Adrenal gland (tissue), 12 donors: Measurements from ENCODE around the gene DMD. TPM values are rescaled to one million over a fixed set of nuclear protein-coding genes. Genes with fewer than 3 reads are reported as not detected.

ENCODE experiments used
- DNase-seq, 7 donors: peaks; one replicate each; pipeline ENCODE4 v3.0.0-alpha.2; 2019 to 2020
- H3K27ac ChIP-seq, 5 donors: fragments of 200-600 bp; sonication (generic) in 4 of 5; 1 replicate in 3 of 5; 2 replicates in 2 of 5; pipeline versions ENCODE4 v1.5.1 to v1.8.0; 2016 to 2020; ENCODE audit warnings: mild to moderate bottlenecking in 1 of 5
- H3K27me3 ChIP-seq: fragments of 200-600 bp; 2 replicates; pipeline ENCODE4 v1.8.0; 2021
- H3K36me3 ChIP-seq, 2 donors: fragments of 200-600 bp; replicated peaks in 1 of 2; 1 replicate in 1 of 2; 2 replicates in 1 of 2; pipeline versions ENCODE4 v1.5.1 to v1.8.0; 2018 to 2022
- H3K4me1 ChIP-seq, 2 donors: fragments of 200-600 bp; replicated peaks in 1 of 2; 1 replicate in 1 of 2; 2 replicates in 1 of 2; pipeline versions ENCODE4 v1.5.1 to v1.8.0; 2018 to 2021
- H3K4me3 ChIP-seq, 4 donors: fragments of 200-600 bp; sonication (generic) in 3 of 4; one replicate each; pipeline ENCODE4 v1.5.1; 2016 to 2018
- H3K9me3 ChIP-seq, 3 donors: fragments of 200-600 bp; sonication (generic) in 1 of 3; replicated peaks in 1 of 3; 1 replicate in 2 of 3; 2 replicates in 1 of 3; pipeline versions ENCODE4 v1.5.1 to v1.8.0; 2016 to 2021
- CTCF ChIP-seq, 6 experiments: fragments of 450-650 bp in 4 of 6; fragments of 200-600 bp in 2 of 6; sonication (generic) in 1 of 6; IDR thresholded peaks; 1 replicate in 5 of 6; 2 replicates in 1 of 6; pipeline versions ENCODE4 v1.5.1 to v1.8.0; 2016 to 2021; ENCODE audit warnings: antibody characterized with exemption in 6 of 6, mild to moderate bottlenecking in 2 of 6, moderate library complexity in 1 of 6
- POLR2A ChIP-seq, 2 donors: fragments of 450-650 bp; IDR thresholded peaks; one replicate each; pipeline ENCODE4 v1.6.1; 2017; ENCODE audit warnings: antibody characterized with exemption in 2 of 2, mild to moderate bottlenecking in 2 of 2, moderate library complexity in 1 of 2
- WGBS, 4 donors: extraction: QIAGEN DNeasy Blood & Tissue Kit in 2 of 4; methylation state at CpG; one replicate each; pipeline versions ENCODE4 v1.1.5 to v1.1.7; 2013 to 2017; 5-methylcytosine and 5-hydroxymethylcytosine counted together
- intact Hi-C, 2 donors: fragments of 100-400 bp; cut with DNase I; formaldehyde crosslinking; loops; one replicate each; pipeline versions ENCODE4 v1.14.1 to v1.15.0; 2022 to 2023
- polyA plus RNA-seq, 3 donors: library from polyadenylated mRNA; stranded (reverse); fragments of 200-250 nt in 2 of 3; fragments of 350-450 nt in 1 of 3; fragmentation: Illumina TruSeq in 1 of 3; extraction: RNeasy Lipid Tissue Mini Kit (QIAGEN cat#74804) in 1 of 3; gene quantifications; one replicate each; pipeline ENCODE4 v1.2.3, GENCODE V29; 2013 to 2014
- total RNA-seq, 9 donors: library from RNA; depleted of rRNA in 4 of 9; stranded (reverse); fragments of >200 nt in 4 of 9; fragments of 120-200 nt in 1 of 9; fragmentation: NEBNext Ultra II Directional in 1 of 9; extraction: Animal tissue kit (Norgen Biotek cat#: 25700) in 1 of 9; gene quantifications; one replicate each; pipeline versions ENCODE4 v1.1.0 to v1.2.4, GENCODE V29; 2013 to 2023
- donor health status: healthy with polysubstance abuse.
- donor health status: Bipolar disorder and iron deficiency.
- donor health status: DM: yes; HTN: yes; CAD: no.
- donor health status: DM: no; HTN: no; CAD: no.
- donor health status: DM: no; HTN: no; CAD: no.
- donor health status: DM: yes; HTN: yes; CAD: no.

DMD gene
- total and polyA plus RNA-seq, 12 donors: 14.6 to 89.7 (median 36.2) TPM

DNA sequence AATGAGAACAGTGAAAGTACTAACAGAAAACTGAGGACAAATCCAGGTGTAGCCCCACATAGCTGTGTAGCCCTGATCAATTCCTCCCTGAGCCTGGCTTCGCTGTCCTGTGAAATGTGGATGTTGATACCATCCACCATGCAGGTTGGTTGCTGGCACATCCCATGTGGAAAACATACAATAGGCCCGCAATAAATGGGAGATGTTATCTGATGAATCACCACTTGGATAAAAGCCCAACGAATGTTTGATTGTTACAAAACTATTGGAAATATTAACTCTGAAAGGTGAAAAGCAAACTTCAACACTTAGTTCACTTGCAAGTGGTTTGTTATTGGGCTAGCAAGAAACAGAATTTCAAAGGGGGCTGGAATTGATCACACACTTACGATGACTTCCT lies 1953.2 kb downstream of the DMD start:
- Histone ChIP-seq H3K9me3 (no peaks in the 10 kb centered on the region), H3K27ac (no peak overlapping the region), H3K4me3 (no peak overlapping the region), H3K27me3 (no peaks in the 10 kb centered on the region), H3K36me3 (no peaks in the 10 kb centered on the region), H3K4me1 (no peaks in the 10 kb centered on the region)
- 58 to 75% (median 67%) methylated on average over 4 of the region's 4 CpGs for WGBS, 4 donors
- DNase-seq: no peak
- intact Hi-C loops: no loop called here
- TF ChIP-seq CTCF (IDR thresholded peaks at IDR 0.05): no peak
- no peak for TF ChIP-seq POLR2A (IDR thresholded peaks at IDR 0.05)

- no peak for DNase-seq
- intact Hi-C loops: no loop called here
- no peak overlapping the region for H3K4me3 ChIP-seq
- TF ChIP-seq CTCF (IDR thresholded peaks at IDR 0.05) (no peak), POLR2A (IDR thresholded peaks at IDR 0.05) (no peak)
- H3K27me3 ChIP-seq: no peaks in the 10 kb centered on the region
- no peak overlapping the region for H3K27ac ChIP-seq
- no peaks in the 10 kb centered on the region for H3K4me1 ChIP-seq
- H3K9me3 ChIP-seq: no peaks in the 10 kb centered on the region
- 68 to 92% (median 80%) methylated on average over 7 to 9 of the region's 9 CpGs for WGBS, 4 donors
- no peaks in the 10 kb centered on the region for H3K36me3 ChIP-seq
These were observed 1955.9 kb downstream of the DMD start for GRCh38 chrX:31255310-31256033.

DNA sequence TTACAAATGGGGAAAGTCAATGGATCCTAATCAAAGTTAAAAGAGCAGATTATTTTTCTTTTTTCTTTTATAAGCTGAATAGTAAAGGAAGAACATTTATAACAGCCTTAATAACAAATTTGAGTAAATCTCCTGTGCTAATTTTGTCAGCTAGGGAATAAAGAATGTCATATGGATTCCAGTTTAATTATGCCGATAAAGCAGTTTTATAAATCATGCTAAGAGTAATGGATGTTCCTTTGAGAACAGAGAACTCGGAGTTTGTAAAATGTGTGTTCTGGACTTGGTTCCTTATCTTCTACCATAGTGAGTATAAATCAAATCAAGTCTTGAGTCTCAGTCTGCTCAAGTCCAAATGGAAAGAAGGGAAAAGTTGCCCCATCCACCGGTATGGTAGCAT lies 1959.2 kb downstream of the DMD start:
- TF ChIP-seq CTCF (IDR thresholded peaks at IDR 0.05) (no peak), POLR2A (IDR thresholded peaks at IDR 0.05) (no peak)
- 38 to 57% (median 50%) methylated on average over 3 of the region's 3 CpGs for WGBS, 4 donors

GRCh38 chrX:31251336-31251735 lies 1960.0 kb downstream of the DMD start:
- Histone ChIP-seq H3K27me3 (no peaks in the 10 kb centered on the region), H3K9me3 (no peaks in the 10 kb centered on the region), H3K27ac (no peak overlapping the region), H3K4me1 (no peaks in the 10 kb centered on the region), H3K36me3 (no peaks in the 10 kb centered on the region), H3K4me3 (no peak overlapping the region)
- DNase-seq: no peak
- intact Hi-C loops: no loop called here
- WGBS, 4 donors: 71 to 73% (median 72%) methylated on average over 4 of the region's 4 CpGs
- TF ChIP-seq POLR2A (IDR thresholded peaks at IDR 0.05) (no peak), CTCF (IDR thresholded peaks at IDR 0.05) (no peak)

More for the DNA sequence above, 1959.2 kb downstream of the DMD start:
- no peak for DNase-seq
- Histone ChIP-seq H3K9me3 (no peaks in the 10 kb centered on the region), H3K4me3 (no peak overlapping the region), H3K4me1 (no peaks in the 10 kb centered on the region), H3K36me3 (no peaks in the 10 kb centered on the region), H3K27ac (no peak overlapping the region), H3K27me3 (no peaks in the 10 kb centered on the region)
- intact Hi-C loops: no loop called here
